GM23248 (cell line): ENCODE data around the gene TWNK.

Experiments used
- EZH2 ChIP-seq: fragments of 200-600 bp; sonication (generic); IDR thresholded peaks from 2 replicates; pipeline ENCODE4 v1.6.1; 2018; ENCODE audit warnings: antibody characterized with exemption, mild to moderate bottlenecking; ENCODE audit not compliant: insufficient read depth, poor library complexity, severe bottlenecking
- EZH2phosphoT487 ChIP-seq: fragments of 200-600 bp; sonication (generic); IDR thresholded peaks from 2 replicates; pipeline ENCODE4 v1.6.1; 2018; ENCODE audit warnings: antibody characterized with exemption, moderate library complexity, mild to moderate bottlenecking, low read depth; ENCODE audit not compliant: insufficient read depth

DNA sequence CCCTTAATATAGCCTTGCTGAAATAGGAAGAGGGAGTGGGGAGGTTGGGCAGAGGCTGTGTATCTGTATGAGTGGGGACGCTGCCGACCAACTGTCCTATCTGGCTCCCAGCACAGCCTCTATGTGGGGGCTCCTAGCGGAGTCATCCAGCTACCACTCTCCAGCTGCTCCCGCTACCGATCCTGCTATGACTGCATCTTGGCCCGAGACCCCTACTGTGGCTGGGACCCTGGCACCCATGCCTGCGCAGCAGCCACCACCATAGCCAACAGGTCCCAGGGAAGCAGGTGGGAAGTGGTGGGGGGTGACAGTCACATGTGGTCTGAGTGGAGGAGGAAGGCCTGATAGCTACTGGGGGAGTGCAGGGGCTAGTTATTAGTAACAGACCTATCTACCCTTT is 6.6 kb upstream of the TWNK start:
- no peak for TF ChIP-seq EZH2
- no peak for TF ChIP-seq EZH2phosphoT487
